CD4-positive, alpha-beta T cell (primary cell): Measurements from ENCODE around the gene KIAA0753. TPM values are rescaled to one million over a fixed set of nuclear protein-coding genes. Genes with fewer than 3 reads are reported as not detected.

Experiments used
- ATAC-seq: fragments of 200-7000 bp; cut with Tn5 transposase; one replicate; pipeline ENCODE4 v1.10.0; 2022; ENCODE audit warnings: mild to moderate bottlenecking; ENCODE audit not compliant: poor library complexity
- CTCF ChIA-PET: fragments of 350-600 bp; sonication (Branson Sonifier 250); formaldehyde crosslinking; loops from one replicate; lab custom pipeline; 2021; ENCODE audit warnings: antibody characterized with exemption, inconsistent platforms; lab: Charles Lee
- POLR2A ChIA-PET: fragments of 350-600 bp; sonication (Branson Sonifier 250); formaldehyde crosslinking; loops from one replicate; lab custom pipeline; 2021; ENCODE audit warnings: antibody characterized with exemption, inconsistent platforms; lab: Charles Lee
- DNase-seq, 14 experiments: peaks; one replicate each; pipeline ENCODE4 v3.0.0-alpha.2; 2013 to 2020; ENCODE audit warnings: mixed read lengths in 2 of 14
- H3K27ac ChIP-seq, 2 donors: one replicate each; pipeline versions ENCODE4 v1.5.1 to v1.7.0; 2013; ENCODE audit warnings: low read length in 2 of 2, low read depth in 1 of 2, mild to moderate bottlenecking in 1 of 2
- H3K27me3 ChIP-seq, 2 experiments: 1 replicate in 1 of 2; 2 replicates in 1 of 2; pipeline versions ENCODE4 v1.6.1 to v1.7.0; 2013; ENCODE audit warnings: low read length in 2 of 2, control low read depth in 1 of 2, mild to moderate bottlenecking in 1 of 2, moderate library complexity in 1 of 2; ENCODE audit not compliant: insufficient read depth in 2 of 2, control insufficient read depth in 1 of 2
- H3K36me3 ChIP-seq: one replicate; pipeline ENCODE4 v1.6.1; 2013; ENCODE audit warnings: low read length, control low read depth; ENCODE audit not compliant: insufficient read depth
- H3K4me1 ChIP-seq: one replicate; pipeline ENCODE4 v1.6.1; 2013; ENCODE audit warnings: low read length, control low read depth; ENCODE audit not compliant: insufficient read depth
- H3K4me3 ChIP-seq: one replicate; pipeline ENCODE4 v1.5.1; 2013; ENCODE audit warnings: mild to moderate bottlenecking, low read length, moderate library complexity
- H3K9me3 ChIP-seq, 2 experiments: 1 replicate in 1 of 2; 2 replicates in 1 of 2; pipeline versions ENCODE4 v1.6.1 to v1.7.0; 2013; ENCODE audit warnings: low read length in 2 of 2, mild to moderate bottlenecking in 2 of 2, control low read depth in 1 of 2, moderate library complexity in 1 of 2; ENCODE audit not compliant: control insufficient read depth in 1 of 2, insufficient read depth in 1 of 2
- H3K27ac Mint-ChIP-seq: one replicate; pipeline ENCODE4 v1.8.0; 2020; ENCODE audit warnings: mixed read lengths
- H3K27me3 Mint-ChIP-seq: one replicate; pipeline ENCODE4 v1.8.0; 2021; ENCODE audit warnings: mixed read lengths
- H3K36me3 Mint-ChIP-seq: one replicate; pipeline ENCODE4 v1.8.0; 2021; ENCODE audit warnings: low read depth, mixed read lengths
- H3K4me1 Mint-ChIP-seq: one replicate; pipeline ENCODE4 v1.8.0; 2021; ENCODE audit warnings: low read depth, mixed read lengths
- H3K4me3 Mint-ChIP-seq: one replicate; pipeline ENCODE4 v1.8.0; 2020; ENCODE audit warnings: mild to moderate bottlenecking, mixed read lengths
- H3K9me3 Mint-ChIP-seq: one replicate; pipeline ENCODE4 v1.8.0; 2020; ENCODE audit warnings: mixed read lengths
- CTCF ChIP-seq: fragments of 200-600 bp; IDR thresholded peaks from one replicate; pipeline ENCODE4 v1.8.0; 2022; ENCODE audit warnings: antibody characterized with exemption, mild to moderate bottlenecking
- intact Hi-C, 2 experiments: fragments of 100-400 bp; cut with DNase I in 1 of 2; cut with micrococcal nuclease in 1 of 2; formaldehyde crosslinking; loops; one replicate each; pipeline versions ENCODE4 v1.15.1 to v1.9.0; 2023 to 2025; cut with DNase I, micrococcal nuclease
- total RNA-seq, 174 experiments: library from RNA in 2 of 174; stranded (reverse) in 2 of 174; gene quantifications; one replicate each; pipeline ENCODE4 v1.2.3 and lab custom pipeline; 2021 to 2026

The KIAA0753 gene
- total RNA-seq, 2 experiments from 2014 or later = 8.9 to 11.7 TPM

- peaks cover 10% of the 10 kb centered on the region for H3K4me1 Mint-ChIP-seq
- ChIA-PET POLR2A (no interaction called here), CTCF (no interaction called here)
- H3K36me3 Mint-ChIP-seq = peaks cover 72% of the 10 kb centered on the region
- no peaks in the 10 kb centered on the region for H3K27me3 Mint-ChIP-seq
- ATAC-seq (no peak), DNase-seq (no peak)
- no peak for TF ChIP-seq CTCF
- Histone ChIP-seq H3K27me3 (no peaks in the 10 kb centered on the region), H3K4me1 (peaks cover 1% of the 10 kb centered on the region), H3K36me3 (peaks cover 45% of the 10 kb centered on the region), H3K9me3 (no peaks in the 10 kb centered on the region), H3K4me3 (no peak overlapping the region), H3K27ac (no peak overlapping the region)
- no peak overlapping the region for H3K4me3 Mint-ChIP-seq
- intact Hi-C loops = no loop called here
- no peak overlapping the region for H3K27ac Mint-ChIP-seq
- H3K9me3 Mint-ChIP-seq = no peaks in the 10 kb centered on the region
Measured at GRCh38 chr17:6632530-6632929, 8.0 kb downstream of the KIAA0753 start.

- Mint-ChIP-seq H3K4me3 (no peak overlapping the region), H3K27me3 (no peaks in the 10 kb centered on the region), H3K4me1 (peaks cover 5% of the 10 kb centered on the region), H3K27ac (no peak overlapping the region), H3K36me3 (peaks cover 86% of the 10 kb centered on the region), H3K9me3 (no peaks in the 10 kb centered on the region)
- no peaks in the 10 kb centered on the region for H3K9me3 ChIP-seq
- DNase-seq = no peak
- peaks cover 57% of the 10 kb centered on the region for H3K36me3 ChIP-seq
- no peaks in the 10 kb centered on the region for H3K27me3 ChIP-seq
- POLR2A ChIA-PET = no interaction called here
- TF ChIP-seq CTCF = no peak
- no peak overlapping the region for H3K4me3 ChIP-seq
- intact Hi-C loops = no loop called here
- H3K4me1 ChIP-seq = no peaks in the 10 kb centered on the region
- ATAC-seq = no peak
- no peak overlapping the region for H3K27ac ChIP-seq
- CTCF ChIA-PET = no interaction called here
Measured at GRCh38 chr17:6630390-6630789, 10.1 kb downstream of the KIAA0753 start.

GRCh38 chr17:6627019-6627418, 13.5 kb downstream of the KIAA0753 start:
- no peak overlapping the region for H3K4me3 ChIP-seq

More at GRCh38 chr17:6627019-6627418, 13.5 kb downstream of the KIAA0753 start:
- DNase-seq = no peak
- no peak for ATAC-seq
- H3K9me3 Mint-ChIP-seq = no peaks in the 10 kb centered on the region
- H3K4me3 Mint-ChIP-seq = no peak overlapping the region
- H3K4me1 ChIP-seq = no peaks in the 10 kb centered on the region
- H3K36me3 Mint-ChIP-seq = peaks cover 89% of the 10 kb centered on the region
- H3K27me3 ChIP-seq = no peaks in the 10 kb centered on the region
- no peak overlapping the region for H3K27ac ChIP-seq
- POLR2A ChIA-PET = interaction anchor here (0.6 kb wide), 1 partner anchor 49 kb away, joined by 3 read pairs; no protein-coding TSS in a partner anchor
- peaks cover 43% of the 10 kb centered on the region for H3K36me3 ChIP-seq
- H3K27me3 Mint-ChIP-seq = no peaks in the 10 kb centered on the region
- no peak overlapping the region for H3K27ac Mint-ChIP-seq
- no peak for TF ChIP-seq CTCF
- peaks cover 5% of the 10 kb centered on the region for H3K4me1 Mint-ChIP-seq
- no peaks in the 10 kb centered on the region for H3K9me3 ChIP-seq
- CTCF ChIA-PET = no interaction called here
- intact Hi-C loops = no loop called here
